Tibial artery (tissue), 4 donors: ENCODE data around the gene ATP1A1.

ENCODE experiments used
- DNase-seq, 2 donors: peaks; one replicate each; pipeline ENCODE4 v3.0.0-alpha.2; 2019
- H3K27ac ChIP-seq, 2 donors: fragments of 200-600 bp; sonication (generic) in 1 of 2; 1 replicate in 1 of 2; 2 replicates in 1 of 2; pipeline ENCODE4 v1.5.1; 2018 to 2019; ENCODE audit warnings: mild to moderate bottlenecking in 1 of 2
- H3K27me3 ChIP-seq, 2 donors: fragments of 200-600 bp; sonication (generic) in 1 of 2; one replicate each; pipeline versions ENCODE4 v1.5.1 to v1.6.0; 2016 to 2019
- H3K36me3 ChIP-seq, 3 donors: fragments of 200-600 bp; sonication (generic) in 2 of 3; one replicate each; pipeline ENCODE4 v1.5.1; 2016 to 2019; ENCODE audit warnings: mild to moderate bottlenecking in 2 of 3
- H3K4me1 ChIP-seq, 4 donors: fragments of 200-600 bp; sonication (generic) in 2 of 4; 1 replicate in 3 of 4; 2 replicates in 1 of 4; pipeline ENCODE4 v1.5.1; 2016 to 2019
- H3K4me3 ChIP-seq, 2 donors: fragments of 200-600 bp; sonication (generic) in 1 of 2; 1 replicate in 1 of 2; 2 replicates in 1 of 2; pipeline ENCODE4 v1.5.1; 2018 to 2019; ENCODE audit warnings: mild to moderate bottlenecking in 2 of 2
- H3K9me3 ChIP-seq, 3 donors: fragments of 200-600 bp; sonication (generic) in 1 of 3; one replicate each; pipeline ENCODE4 v1.5.1; 2016 to 2019
- intact Hi-C: fragments of 100-400 bp; cut with DNase I; formaldehyde crosslinking; loops from one replicate; pipeline ENCODE4 v1.15.0; 2023; ENCODE audit warnings: low total_unique reads
- TF ChIP-seq, protein P1 (sequence below), 2 experiments: fragments of 200-600 bp in 1 of 2; fragments of 450-650 bp in 1 of 2; IDR thresholded peaks; one replicate each; pipeline ENCODE4 v1.5.1; 2017 to 2019; ENCODE audit warnings: antibody characterized with exemption in 2 of 2, mild to moderate bottlenecking in 1 of 2, moderate library complexity in 1 of 2

Gene ATP1A1

DNA sequence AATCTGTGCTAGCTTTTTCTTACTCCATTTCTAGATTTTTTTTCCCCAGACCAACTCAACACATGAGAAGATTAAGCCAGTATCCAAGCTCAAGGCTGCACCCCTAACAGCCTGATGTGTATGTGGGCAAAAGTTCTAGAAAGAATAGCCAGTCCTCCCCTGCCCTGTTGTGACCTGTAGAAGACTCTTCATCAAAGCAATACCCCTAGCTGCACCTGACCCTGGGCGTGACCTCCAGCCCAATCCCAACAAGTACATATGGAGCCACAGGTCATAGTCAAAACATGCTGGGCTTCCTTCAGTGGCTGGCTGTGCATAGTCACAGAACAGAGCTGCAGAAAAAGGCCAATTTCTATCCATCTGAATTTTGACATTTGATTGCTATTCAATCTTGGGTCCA is 72.5 kb downstream of the ATP1A1 start:
- no peak overlapping the region for H3K4me3 ChIP-seq

DNA sequence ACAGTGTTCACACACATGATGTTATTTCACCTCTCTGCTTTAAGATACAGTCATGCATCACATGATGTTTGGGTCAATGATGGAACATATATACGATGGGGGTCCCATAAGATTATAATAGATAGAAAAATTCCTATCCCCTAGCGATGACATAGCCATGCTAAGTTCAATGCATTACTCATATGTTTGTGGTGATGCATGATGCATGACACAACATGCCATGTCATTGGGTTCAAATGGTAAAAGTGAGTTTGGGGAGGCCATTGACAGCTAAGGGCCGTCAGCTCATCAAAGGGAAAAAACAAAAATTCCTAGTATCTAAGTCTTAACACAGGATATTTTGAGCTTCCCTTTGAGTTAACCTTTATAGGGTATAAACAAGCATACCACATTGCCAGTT is 73.6 kb downstream of the ATP1A1 start:
- intact Hi-C loops, result no loop called here
- H3K36me3 ChIP-seq, result no peaks in the 10 kb centered on the region

More for the DNA sequence above, 72.5 kb downstream of the ATP1A1 start:
- no peaks in the 10 kb centered on the region for H3K9me3 ChIP-seq
- H3K36me3 ChIP-seq, result no peaks in the 10 kb centered on the region
- no peaks in the 10 kb centered on the region for H3K27me3 ChIP-seq
- DNase-seq, result no peak
- H3K4me1 ChIP-seq, result peaks cover 0 to 9% (median 3%) of the 10 kb centered on the region in 4 donors
- intact Hi-C loops, result no loop called here
- TF ChIP-seq, protein P1, sequence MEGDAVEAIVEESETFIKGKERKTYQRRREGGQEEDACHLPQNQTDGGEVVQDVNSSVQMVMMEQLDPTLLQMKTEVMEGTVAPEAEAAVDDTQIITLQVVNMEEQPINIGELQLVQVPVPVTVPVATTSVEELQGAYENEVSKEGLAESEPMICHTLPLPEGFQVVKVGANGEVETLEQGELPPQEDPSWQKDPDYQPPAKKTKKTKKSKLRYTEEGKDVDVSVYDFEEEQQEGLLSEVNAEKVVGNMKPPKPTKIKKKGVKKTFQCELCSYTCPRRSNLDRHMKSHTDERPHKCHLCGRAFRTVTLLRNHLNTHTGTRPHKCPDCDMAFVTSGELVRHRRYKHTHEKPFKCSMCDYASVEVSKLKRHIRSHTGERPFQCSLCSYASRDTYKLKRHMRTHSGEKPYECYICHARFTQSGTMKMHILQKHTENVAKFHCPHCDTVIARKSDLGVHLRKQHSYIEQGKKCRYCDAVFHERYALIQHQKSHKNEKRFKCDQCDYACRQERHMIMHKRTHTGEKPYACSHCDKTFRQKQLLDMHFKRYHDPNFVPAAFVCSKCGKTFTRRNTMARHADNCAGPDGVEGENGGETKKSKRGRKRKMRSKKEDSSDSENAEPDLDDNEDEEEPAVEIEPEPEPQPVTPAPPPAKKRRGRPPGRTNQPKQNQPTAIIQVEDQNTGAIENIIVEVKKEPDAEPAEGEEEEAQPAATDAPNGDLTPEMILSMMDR (IDR thresholded peaks at IDR 0.05), result no peak
- H3K27ac ChIP-seq, result no peak overlapping the region

DNA sequence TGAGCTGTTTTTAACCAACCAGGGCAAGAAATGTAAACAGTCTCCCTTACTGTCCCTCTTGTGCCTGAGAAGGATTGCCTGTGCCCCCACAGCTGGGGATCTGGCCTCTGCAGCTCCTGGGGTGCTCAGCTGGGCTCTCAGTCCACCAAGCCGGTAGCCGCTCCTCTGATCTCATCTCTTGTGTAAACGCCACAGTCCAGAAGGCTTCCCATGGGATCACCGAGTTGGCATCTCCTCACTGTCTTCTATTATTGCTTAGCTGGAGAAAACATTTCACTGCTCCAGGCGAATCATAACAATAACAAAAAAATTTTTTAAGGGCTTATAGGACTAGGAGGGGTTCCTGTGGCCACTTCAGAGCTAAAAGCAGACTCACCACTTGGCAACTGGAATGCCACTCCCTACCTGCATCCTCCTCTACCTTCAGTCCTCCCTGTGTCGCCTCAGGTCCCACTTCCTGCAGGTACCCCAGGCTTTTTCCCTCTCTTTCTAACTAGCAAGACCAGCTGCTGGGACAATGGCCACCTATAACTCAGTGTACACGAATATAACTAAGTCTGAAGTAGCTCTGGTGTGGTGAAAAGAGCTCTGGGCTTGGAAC is 75.8 kb downstream of the ATP1A1 start:
- H3K27ac ChIP-seq, result no peak overlapping the region
- TF ChIP-seq, protein P1 (IDR thresholded peaks at IDR 0.05), result no peak
- H3K9me3 ChIP-seq, result no peaks in the 10 kb centered on the region
- no peak for DNase-seq
- H3K4me3 ChIP-seq, result no peak overlapping the region
- H3K4me1 ChIP-seq, result peaks cover 0 to 9% (median 3%) of the 10 kb centered on the region in 4 donors
- H3K36me3 ChIP-seq, result no peaks in the 10 kb centered on the region
- intact Hi-C loops, result no loop called here
- H3K27me3 ChIP-seq, result no peaks in the 10 kb centered on the region

More for the DNA sequence above, 73.6 kb downstream of the ATP1A1 start:
- no peak overlapping the region for H3K4me3 ChIP-seq
- H3K9me3 ChIP-seq, result no peaks in the 10 kb centered on the region
- no peak overlapping the region for H3K27ac ChIP-seq
- no peak for DNase-seq
- H3K4me1 ChIP-seq, result peaks cover 0 to 9% (median 3%) of the 10 kb centered on the region in 4 donors
- TF ChIP-seq, protein P1 (IDR thresholded peaks at IDR 0.05), result no peak
- H3K27me3 ChIP-seq, result no peaks in the 10 kb centered on the region

DNA sequence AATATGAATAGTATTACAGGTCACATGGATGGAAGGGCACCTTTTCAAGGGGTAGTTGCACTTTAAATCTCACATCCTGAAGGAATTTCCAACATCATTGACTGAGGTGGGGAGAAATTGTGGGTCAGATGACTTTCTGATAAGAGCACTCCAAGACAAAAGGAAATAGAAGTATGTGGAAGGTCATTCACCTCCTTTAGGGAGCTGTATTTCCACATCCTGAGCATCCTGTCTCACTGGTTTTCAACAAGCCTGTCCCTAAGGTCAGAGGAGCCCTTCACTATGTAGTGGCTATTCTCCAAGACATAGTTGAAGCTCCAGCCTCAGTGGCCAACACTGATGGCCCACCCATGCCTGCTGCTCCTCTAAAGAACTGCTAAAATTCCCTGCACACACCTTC is 76.5 kb downstream of the ATP1A1 start:
- Histone ChIP-seq H3K4me3 (no peak overlapping the region), H3K27me3 (no peaks in the 10 kb centered on the region), H3K27ac (no peak overlapping the region), H3K4me1 (peaks cover 0 to 9% (median 3%) of the 10 kb centered on the region in 4 donors), H3K9me3 (no peaks in the 10 kb centered on the region), H3K36me3 (no peaks in the 10 kb centered on the region)
- intact Hi-C loops, result no loop called here
- TF ChIP-seq, protein P1 (IDR thresholded peaks at IDR 0.05), result no peak
- no peak for DNase-seq

DNA sequence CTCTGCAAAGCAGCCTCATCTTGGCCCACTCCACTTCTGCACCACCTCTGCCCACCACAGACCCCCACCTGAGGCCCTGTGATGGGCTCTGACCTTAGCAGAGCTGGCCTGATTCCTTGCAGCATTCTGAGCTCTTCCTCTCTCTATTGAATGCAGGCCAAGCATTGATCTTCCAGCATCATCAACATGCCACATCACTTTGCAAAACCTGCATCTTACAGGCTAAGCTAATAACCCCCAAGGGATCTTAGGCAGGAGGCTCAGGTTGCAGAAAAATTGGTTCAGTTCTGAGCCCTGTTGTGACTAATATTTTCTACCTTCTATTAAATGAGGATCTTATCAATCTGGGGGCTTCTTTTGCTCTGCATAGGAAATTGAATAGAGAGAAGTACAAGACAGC is 78.7 kb downstream of the ATP1A1 start:
- Histone ChIP-seq H3K4me1 (peaks cover 0 to 9% (median 3%) of the 10 kb centered on the region in 4 donors), H3K4me3 (no peak overlapping the region), H3K9me3 (no peaks in the 10 kb centered on the region), H3K27me3 (no peaks in the 10 kb centered on the region), H3K27ac (no peak overlapping the region), H3K36me3 (no peaks in the 10 kb centered on the region)
- intact Hi-C loops, result no loop called here
- no peak for DNase-seq
- TF ChIP-seq, protein P1 (IDR thresholded peaks at IDR 0.05), result no peak
